ENCODE data around the gene DGAT2L6.

GRCh38 chrX:70132224-70132623, 45.1 kb upstream of the DGAT2L6 start:
- TF ChIP-seq CTCF (IDR thresholded peaks at IDR 0.05 in 8 of 11, conservative IDR thresholded peaks at IDR 0.05 in 3 of 11) (no peak), POLR2AphosphoS5 (IDR thresholded peaks at IDR 0.05) (no peak), POLR2A (IDR thresholded peaks at IDR 0.05) (no peak)

Measured in spleen (tissue), 7 donors.